ENCODE measurements around the gene SPR. TPM values are rescaled to one million over a fixed set of nuclear protein-coding genes. Genes with fewer than 3 reads are reported as not detected.
A peak's percentile ranks its signal among the peaks of the same experiment; 100 is the strongest.

The SPR gene
- total and polyA plus RNA-seq, 2 donors from 2014 or later = 29.9 to 102 TPM

GRCh38 chr2:72895759-72896281 lies 8.6 kb downstream of the SPR start:
- Histone ChIP-seq H3K9me3 (ENCODE audit: control insufficient read depth in 2 of 3, insufficient read depth in 1 of 3, low read length in 3 of 3) (no peaks in the 10 kb centered on the region), H3K27ac (ENCODE audit: low read depth in 2 of 2, low read length in 2 of 2) (no peak overlapping the region), H3K4me1 (ENCODE audit: control insufficient read depth in 2 of 3, insufficient read depth in 2 of 3, low read depth in 1 of 3, low read length in 3 of 3) (peaks cover 0 to 5% (median 0%) of the 10 kb centered on the region in 3 donors), H3K9ac (ENCODE audit: low read length in 3 of 3) (no peak overlapping the region), H3K4me3 (ENCODE audit: low read length in 3 of 3) (peak overlapping the region in 1 of 3 donors; percentile 22), H3K27me3 (ENCODE audit: control insufficient read depth, insufficient read depth, low read length) (peaks cover 6% of the 10 kb centered on the region), H3K36me3 (ENCODE audit: control insufficient read depth in 2 of 3, insufficient read depth in 3 of 3, low read length in 3 of 3) (peaks cover 0 to 7% (median 5%) of the 10 kb centered on the region in 3 donors)
- TF ChIP-seq CTCF (IDR thresholded peaks at IDR 0.05; ENCODE audit: borderline replicate concordance, extremely low read depth, insufficient read depth) = no peak
- DNase-seq (peak in 3 of 5 donors; percentile 36 to 75 (median 53)), FAIRE-seq (no peak)
- intact Hi-C loops (cut with DNase I) = loop anchor here (5.0 kb wide), 1 partner anchor 281 kb away; no protein-coding TSS in a partner anchor

GRCh38 chr2:72896446-72896845 lies 9.2 kb downstream of the SPR start:
- TF ChIP-seq CTCF (IDR thresholded peaks at IDR 0.05; ENCODE audit: borderline replicate concordance, extremely low read depth, insufficient read depth) = no peak
- Histone ChIP-seq H3K9ac (ENCODE audit: low read length in 3 of 3) (no peak overlapping the region), H3K36me3 (ENCODE audit: control insufficient read depth in 2 of 3, insufficient read depth in 3 of 3, low read length in 3 of 3) (peaks cover 0 to 4% (median 2%) of the 10 kb centered on the region in 3 donors), H3K27ac (ENCODE audit: low read depth in 2 of 2, low read length in 2 of 2) (no peak overlapping the region), H3K4me1 (ENCODE audit: control insufficient read depth in 2 of 3, insufficient read depth in 2 of 3, low read depth in 1 of 3, low read length in 3 of 3) (peaks cover 0 to 5% (median 0%) of the 10 kb centered on the region in 3 donors), H3K27me3 (ENCODE audit: control insufficient read depth, insufficient read depth, low read length) (peaks cover 6% of the 10 kb centered on the region), H3K9me3 (ENCODE audit: control insufficient read depth in 2 of 3, insufficient read depth in 1 of 3, low read length in 3 of 3) (no peaks in the 10 kb centered on the region), H3K4me3 (ENCODE audit: low read length in 3 of 3) (no peak overlapping the region)
- no peak for DNase-seq
- intact Hi-C loops (cut with DNase I) = loop anchor here (5.0 kb wide), 1 partner anchor 281 kb away; no protein-coding TSS in a partner anchor
- no peak for FAIRE-seq

- H3K36me3 ChIP-seq (ENCODE audit: control insufficient read depth in 2 of 3, insufficient read depth in 3 of 3, low read length in 3 of 3) = no peaks in the 10 kb centered on the region
- no peak overlapping the region for H3K27ac ChIP-seq (ENCODE audit: low read depth in 2 of 2, low read length in 2 of 2)
- peaks cover 6% of the 10 kb centered on the region for H3K27me3 ChIP-seq (ENCODE audit: control insufficient read depth, insufficient read depth, low read length)
- no peak overlapping the region for H3K9ac ChIP-seq (ENCODE audit: low read length in 3 of 3)
- H3K4me1 ChIP-seq (ENCODE audit: control insufficient read depth in 2 of 3, insufficient read depth in 2 of 3, low read depth in 1 of 3, low read length in 3 of 3) = peaks cover 0 to 5% (median 0%) of the 10 kb centered on the region in 3 donors
- no peak for TF ChIP-seq CTCF (IDR thresholded peaks at IDR 0.05; ENCODE audit: borderline replicate concordance, extremely low read depth, insufficient read depth)
- no peak for FAIRE-seq
- no peak for DNase-seq
- H3K4me3 ChIP-seq (ENCODE audit: low read length in 3 of 3) = no peak overlapping the region
- intact Hi-C loops (cut with DNase I) = loop anchor here (5.0 kb wide), 1 partner anchor 279 kb away; no protein-coding TSS in a partner anchor
- no peaks in the 10 kb centered on the region for H3K9me3 ChIP-seq (ENCODE audit: control insufficient read depth in 2 of 3, insufficient read depth in 1 of 3, low read length in 3 of 3)
These were observed 10.8 kb downstream of the SPR start for GRCh38 chr2:72897785-72898584.
